Measurements from ENCODE around the gene GGCX.

The GGCX gene

GRCh38 chr2:85536479-85536878 is 24.8 kb downstream of the GGCX start:
- Histone ChIP-seq H3K27ac (replicated peaks) (peak overlapping the region; percentile 99; the same call in 1 of the 2 replicates), H3K27me3 (ENCODE audit: insufficient read depth, poor library complexity, severe bottlenecking) (no peaks in the 10 kb centered on the region), H3K4me3 (replicated peaks; ENCODE audit: insufficient read depth, low read length) (no peak overlapping the region)
- TF ChIP-seq GABPA (IDR thresholded peaks at IDR 0.05; ENCODE audit: low read depth) = no peak
- TF ChIP-seq SPI1 (IDR thresholded peaks at IDR 0.05; ENCODE audit: borderline replicate concordance, low read depth) = no peak
- no peak for TF ChIP-seq CTCF (IDR thresholded peaks at IDR 0.05; ENCODE audit: insufficient read depth, low read length)
- no peak for TF ChIP-seq POLR2AphosphoS5 (IDR thresholded peaks at IDR 0.05; ENCODE audit: low read depth)
- no peak for TF ChIP-seq REST (IDR thresholded peaks at IDR 0.05; ENCODE audit: insufficient replicate concordance, low read depth)
- DNase-seq (ENCODE audit: low read depth in 1 of 2, low spot score in 1 of 2) = no peak

- TF ChIP-seq POLR2AphosphoS5 (IDR thresholded peaks at IDR 0.05; ENCODE audit: low read depth) = no peak
- TF ChIP-seq GABPA (IDR thresholded peaks at IDR 0.05; ENCODE audit: low read depth) = no peak
- no peak for TF ChIP-seq CTCF (IDR thresholded peaks at IDR 0.05; ENCODE audit: insufficient read depth, low read length)
- TF ChIP-seq SPI1 (IDR thresholded peaks at IDR 0.05; ENCODE audit: borderline replicate concordance, low read depth) = peak; percentile 85
- Histone ChIP-seq H3K4me3 (replicated peaks; ENCODE audit: insufficient read depth, low read length) (no peak overlapping the region), H3K27me3 (ENCODE audit: insufficient read depth, poor library complexity, severe bottlenecking) (no peaks in the 10 kb centered on the region), H3K27ac (replicated peaks) (peak overlapping the region; percentile 54)
- peak in 1 of 2 experiments; percentile 47 for DNase-seq (ENCODE audit: low read depth in 1 of 2, low spot score in 1 of 2)
Observed at GRCh38 chr2:85534881-85535280, 26.4 kb downstream of the GGCX start.

GRCh38 chr2:85534099-85534498 is 27.2 kb downstream of the GGCX start:
- TF ChIP-seq CTCF (IDR thresholded peaks at IDR 0.05; ENCODE audit: insufficient read depth, low read length) (no peak), SPI1 (IDR thresholded peaks at IDR 0.05; ENCODE audit: borderline replicate concordance, low read depth) (no peak), REST (IDR thresholded peaks at IDR 0.05; ENCODE audit: insufficient replicate concordance, low read depth) (no peak), GABPA (IDR thresholded peaks at IDR 0.05; ENCODE audit: low read depth) (no peak), POLR2AphosphoS5 (IDR thresholded peaks at IDR 0.05; ENCODE audit: low read depth) (no peak)
- H3K27ac ChIP-seq (replicated peaks) = peak overlapping the region; percentile 54
- H3K4me3 ChIP-seq (replicated peaks; ENCODE audit: insufficient read depth, low read length) = no peak overlapping the region
- H3K27me3 ChIP-seq (ENCODE audit: insufficient read depth, poor library complexity, severe bottlenecking) = no peaks in the 10 kb centered on the region
- DNase-seq (ENCODE audit: low read depth in 1 of 2, low spot score in 1 of 2) = no peak

GRCh38 chr2:85531589-85531988 is 29.7 kb downstream of the GGCX start:
- no peak for DNase-seq (ENCODE audit: low read depth in 1 of 2, low spot score in 1 of 2)
- no peaks in the 10 kb centered on the region for H3K27me3 ChIP-seq (ENCODE audit: insufficient read depth, poor library complexity, severe bottlenecking)
- no peak for TF ChIP-seq POLR2AphosphoS5 (IDR thresholded peaks at IDR 0.05; ENCODE audit: low read depth)
- no peak overlapping the region for H3K4me3 ChIP-seq (replicated peaks; ENCODE audit: insufficient read depth, low read length)
- no peak overlapping the region for H3K27ac ChIP-seq (replicated peaks)

All from HL-60 (cell line).